ENCODE measurements around the gene ARL16. TPM values are rescaled to one million over a fixed set of nuclear protein-coding genes. Genes with fewer than 3 reads are reported as not detected.

Gene ARL16
- total RNA-seq, 5 donors from 2014 or later (not counting 1 experiment from before 2014, with no cell fraction given), result 30.9 to 51.0 (median 39.3) TPM

DNA sequence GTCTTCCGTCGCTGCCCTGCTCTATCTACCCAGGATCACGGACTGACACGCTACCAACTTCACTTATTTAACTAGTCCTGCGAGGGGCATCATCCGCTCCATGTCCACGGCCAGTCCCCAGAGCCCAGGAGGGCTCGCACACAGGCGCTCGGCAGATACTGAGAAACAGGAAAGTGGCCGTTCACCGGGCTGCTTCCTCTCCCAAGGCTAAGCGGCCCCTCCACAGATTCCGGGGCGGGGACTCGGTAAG is 17.6 kb downstream of the ARL16 start:
- WGBS (ENCODE audit: insufficient coverage), result under 1% methylated on average over 14 of the region's 16 CpGs

GRCh38 chr17:81665205-81666091 is 18.1 kb downstream of the ARL16 start:
- CTCF ChIA-PET, result no interaction called here

More for the DNA sequence above, 17.6 kb downstream of the ARL16 start:
- ChIA-PET CTCF (no interaction called here), POLR2A (interaction anchor here (0.5 to 0.6 kb wide), 2 partner anchors 475 to 615 kb away, joined by 3 to 5 read pairs; no protein-coding TSS in a partner anchor)
- H3K27me3 ChIP-seq (replicated peaks in 1 of 2; ENCODE audit: control insufficient read depth in 2 of 2, extremely low read depth in 1 of 2, insufficient read depth in 2 of 2, low read length in 1 of 2), result no peaks in the 10 kb centered on the region
- no peaks in the 10 kb centered on the region for H3K27me3 Mint-ChIP-seq
- peak in 6 of 35 experiments; percentile 13 to 49 (median 24) for DNase-seq
- ATAC-seq (replicated peaks in 1 of 4), result peak; percentile 9 to 43 (median 40)
- H3K4me1 Mint-ChIP-seq, result peaks cover 38 to 52% (median 41%) of the 10 kb centered on the region in 3 donors
- H3K36me3 Mint-ChIP-seq, result peaks cover 5% of the 10 kb centered on the region
- H3K27ac ChIP-seq (ENCODE audit: low read length), result peak overlapping the region; percentile 61
- peak overlapping the region; percentile 69 to 83 for H3K4me3 ChIP-seq (ENCODE audit: control insufficient read depth in 1 of 2, extremely low read depth in 1 of 2, low read length in 1 of 2)
- H3K36me3 ChIP-seq (ENCODE audit: control insufficient read depth in 2 of 2, extremely low read depth in 1 of 2, insufficient read depth in 1 of 2, low read length in 1 of 2), result peaks cover 4 to 32% of the 10 kb centered on the region in 2 donors
- peak overlapping the region; percentile 81 to 90 (median 85) for H3K4me3 Mint-ChIP-seq
- no peaks in the 10 kb centered on the region for H3K9me3 ChIP-seq
- H3K4me1 ChIP-seq (ENCODE audit: control insufficient read depth in 1 of 2, extremely low read depth in 1 of 2, insufficient read depth in 2 of 2, low read length in 2 of 2), result peaks cover 35 to 62% of the 10 kb centered on the region in 2 experiments
- H3K9me3 Mint-ChIP-seq, result no peaks in the 10 kb centered on the region
- H3K27ac Mint-ChIP-seq, result peak overlapping the region; percentile 90 to 92

GRCh38 chr17:81664051-81664470 is 19.5 kb downstream of the ARL16 start:
- H3K27me3 ChIP-seq (replicated peaks in 1 of 2; ENCODE audit: control insufficient read depth in 2 of 2, extremely low read depth in 1 of 2, insufficient read depth in 2 of 2, low read length in 1 of 2), result no peaks in the 10 kb centered on the region
- peak overlapping the region; percentile 31 for H3K27ac ChIP-seq (ENCODE audit: low read length)
- no peaks in the 10 kb centered on the region for H3K9me3 ChIP-seq
- H3K36me3 ChIP-seq (ENCODE audit: control insufficient read depth in 2 of 2, extremely low read depth in 1 of 2, insufficient read depth in 1 of 2, low read length in 1 of 2), result peaks cover 0 to 15% of the 10 kb centered on the region in 2 donors
- POLR2A ChIA-PET, result no interaction called here
- H3K36me3 Mint-ChIP-seq, result peaks cover 5% of the 10 kb centered on the region
- H3K27ac Mint-ChIP-seq, result peak overlapping the region in 1 of 2 donors; percentile 97
- DNase-seq (no peak), ATAC-seq (replicated peaks in 1 of 4) (no peak)
- peak overlapping the region in 1 of 3 donors; percentile 20 for H3K4me3 Mint-ChIP-seq
- WGBS (ENCODE audit: insufficient coverage), result 78% methylated on average over 6 of the region's 7 CpGs
- H3K4me1 ChIP-seq (ENCODE audit: control insufficient read depth in 1 of 2, extremely low read depth in 1 of 2, insufficient read depth in 2 of 2, low read length in 2 of 2), result peaks cover 35 to 59% of the 10 kb centered on the region in 2 experiments
- CTCF ChIA-PET, result no interaction called here
- no peak overlapping the region for H3K4me3 ChIP-seq (ENCODE audit: control insufficient read depth in 1 of 2, extremely low read depth in 1 of 2, low read length in 1 of 2)
- H3K27me3 Mint-ChIP-seq, result no peaks in the 10 kb centered on the region
- no peaks in the 10 kb centered on the region for H3K9me3 Mint-ChIP-seq
- H3K4me1 Mint-ChIP-seq, result peaks cover 38 to 52% (median 41%) of the 10 kb centered on the region in 3 donors

More at GRCh38 chr17:81665205-81666091, 18.1 kb downstream of the ARL16 start:
- ATAC-seq (replicated peaks in 1 of 4) (peak in 3 of 4 experiments; percentile 2 to 8 (median 3)), DNase-seq (peak in 14 of 35 experiments; percentile 21 to 55 (median 30))
- Mint-ChIP-seq H3K36me3 (peaks cover 5% of the 10 kb centered on the region), H3K4me1 (peaks cover 38 to 52% (median 41%) of the 10 kb centered on the region in 3 donors), H3K9me3 (no peaks in the 10 kb centered on the region), H3K27me3 (no peaks in the 10 kb centered on the region), H3K27ac (peak overlapping the region; percentile 90 to 92), H3K4me3 (peak overlapping the region; percentile 81 to 90 (median 85))
- Histone ChIP-seq H3K4me1 (ENCODE audit: control insufficient read depth in 1 of 2, extremely low read depth in 1 of 2, insufficient read depth in 2 of 2, low read length in 2 of 2) (peaks cover 35 to 62% of the 10 kb centered on the region in 2 experiments), H3K4me3 (ENCODE audit: control insufficient read depth in 1 of 2, extremely low read depth in 1 of 2, low read length in 1 of 2) (peak overlapping the region; percentile 69 to 83), H3K9me3 (no peaks in the 10 kb centered on the region), H3K27me3 (replicated peaks in 1 of 2; ENCODE audit: control insufficient read depth in 2 of 2, extremely low read depth in 1 of 2, insufficient read depth in 2 of 2, low read length in 1 of 2) (no peaks in the 10 kb centered on the region), H3K36me3 (ENCODE audit: control insufficient read depth in 2 of 2, extremely low read depth in 1 of 2, insufficient read depth in 1 of 2, low read length in 1 of 2) (peaks cover 4 to 27% of the 10 kb centered on the region in 2 donors), H3K27ac (ENCODE audit: low read length) (peak overlapping the region; percentile 61)
- WGBS (ENCODE audit: insufficient coverage), result 28% methylated on average over 22 of the region's 30 CpGs
- POLR2A ChIA-PET, result interaction anchor here (0.5 to 0.6 kb wide), 3 partner anchors 160 to 615 kb away, joined by 3 to 13 read pairs (median 5); no protein-coding TSS in a partner anchor

GRCh38 chr17:81662002-81662401 is 21.6 kb downstream of the ARL16 start:
- no peaks in the 10 kb centered on the region for H3K27me3 ChIP-seq (replicated peaks in 1 of 2; ENCODE audit: control insufficient read depth in 2 of 2, extremely low read depth in 1 of 2, insufficient read depth in 2 of 2, low read length in 1 of 2)
- DNase-seq (no peak), ATAC-seq (replicated peaks in 1 of 4) (no peak)
- H3K4me1 ChIP-seq (ENCODE audit: control insufficient read depth in 1 of 2, extremely low read depth in 1 of 2, insufficient read depth in 2 of 2, low read length in 2 of 2), result peaks cover 31 to 44% of the 10 kb centered on the region in 2 experiments
- no CpG with 5 or more reads among the region's 4 CpGs for WGBS (ENCODE audit: insufficient coverage)
- no peak overlapping the region for H3K4me3 ChIP-seq (ENCODE audit: control insufficient read depth in 1 of 2, extremely low read depth in 1 of 2, low read length in 1 of 2)
- no peaks in the 10 kb centered on the region for H3K9me3 Mint-ChIP-seq
- H3K36me3 Mint-ChIP-seq, result no peaks in the 10 kb centered on the region
- peak overlapping the region; percentile 67 for H3K27ac ChIP-seq (ENCODE audit: low read length)
- no peaks in the 10 kb centered on the region for H3K27me3 Mint-ChIP-seq
- H3K9me3 ChIP-seq, result no peaks in the 10 kb centered on the region
- H3K4me3 Mint-ChIP-seq, result no peak overlapping the region
- H3K4me1 Mint-ChIP-seq, result peaks cover 22 to 43% (median 33%) of the 10 kb centered on the region in 3 donors
- peaks cover 0 to 6% of the 10 kb centered on the region in 2 donors for H3K36me3 ChIP-seq (ENCODE audit: control insufficient read depth in 2 of 2, extremely low read depth in 1 of 2, insufficient read depth in 1 of 2, low read length in 1 of 2)
- CTCF ChIA-PET, result no interaction called here
- peak overlapping the region; percentile 31 to 97 for H3K27ac Mint-ChIP-seq
- POLR2A ChIA-PET, result no interaction called here

- H3K27ac Mint-ChIP-seq, result peak overlapping the region in 1 of 2 donors; percentile 69
- no peak overlapping the region for H3K4me3 Mint-ChIP-seq
- DNase-seq (no peak), ATAC-seq (replicated peaks in 1 of 4) (no peak)
- H3K9me3 ChIP-seq, result no peaks in the 10 kb centered on the region
- H3K4me1 ChIP-seq (ENCODE audit: control insufficient read depth in 1 of 2, extremely low read depth in 1 of 2, insufficient read depth in 2 of 2, low read length in 2 of 2), result peaks cover 26 to 45% of the 10 kb centered on the region in 2 experiments
- H3K27ac ChIP-seq (ENCODE audit: low read length), result no peak overlapping the region
- no peaks in the 10 kb centered on the region for H3K9me3 Mint-ChIP-seq
- ChIA-PET POLR2A (no interaction called here), CTCF (interaction anchor here in 1 of 2 donors (0.7 kb wide), 1 partner anchor 23 kb away, joined by 3 read pairs; the partner anchor contains the start of genes ARL16 and HGS)
- no peak overlapping the region for H3K4me3 ChIP-seq (ENCODE audit: control insufficient read depth in 1 of 2, extremely low read depth in 1 of 2, low read length in 1 of 2)
- no peaks in the 10 kb centered on the region for H3K36me3 Mint-ChIP-seq
- H3K27me3 Mint-ChIP-seq, result no peaks in the 10 kb centered on the region
- 93% methylated on average over 7 of the region's 9 CpGs for WGBS (ENCODE audit: insufficient coverage)
- peaks cover 0 to 9% of the 10 kb centered on the region in 2 experiments for H3K27me3 ChIP-seq (replicated peaks in 1 of 2; ENCODE audit: control insufficient read depth in 2 of 2, extremely low read depth in 1 of 2, insufficient read depth in 2 of 2, low read length in 1 of 2)
- peaks cover 0 to 6% of the 10 kb centered on the region in 2 donors for H3K36me3 ChIP-seq (ENCODE audit: control insufficient read depth in 2 of 2, extremely low read depth in 1 of 2, insufficient read depth in 1 of 2, low read length in 1 of 2)
- peaks cover 14 to 37% (median 25%) of the 10 kb centered on the region in 3 donors for H3K4me1 Mint-ChIP-seq
These were observed 23.2 kb downstream of the ARL16 start for GRCh38 chr17:81660441-81660840.

- no peaks in the 10 kb centered on the region for H3K9me3 ChIP-seq
- ATAC-seq (replicated peaks in 1 of 4), result no peak
- 100% methylated on average over 4 of the region's 5 CpGs for WGBS (ENCODE audit: insufficient coverage)
- DNase-seq, result no peak
- no peaks in the 10 kb centered on the region for H3K36me3 Mint-ChIP-seq
- H3K4me1 Mint-ChIP-seq, result peaks cover 10 to 25% (median 22%) of the 10 kb centered on the region in 3 donors
- H3K27ac ChIP-seq (ENCODE audit: low read length), result no peak overlapping the region
- no peak overlapping the region for H3K4me3 ChIP-seq (ENCODE audit: control insufficient read depth in 1 of 2, extremely low read depth in 1 of 2, low read length in 1 of 2)
- H3K36me3 ChIP-seq (ENCODE audit: control insufficient read depth in 2 of 2, extremely low read depth in 1 of 2, insufficient read depth in 1 of 2, low read length in 1 of 2), result no peaks in the 10 kb centered on the region
- no peak overlapping the region for H3K27ac Mint-ChIP-seq
- ChIA-PET CTCF (no interaction called here), POLR2A (no interaction called here)
- no peaks in the 10 kb centered on the region for H3K9me3 Mint-ChIP-seq
- H3K4me1 ChIP-seq (ENCODE audit: control insufficient read depth in 1 of 2, extremely low read depth in 1 of 2, insufficient read depth in 2 of 2, low read length in 2 of 2), result peaks cover 21 to 32% of the 10 kb centered on the region in 2 experiments
- H3K27me3 Mint-ChIP-seq, result peaks cover 0 to 2% of the 10 kb centered on the region in 2 donors
- peaks cover 0 to 21% of the 10 kb centered on the region in 2 experiments for H3K27me3 ChIP-seq (replicated peaks in 1 of 2; ENCODE audit: control insufficient read depth in 2 of 2, extremely low read depth in 1 of 2, insufficient read depth in 2 of 2, low read length in 1 of 2)
- no peak overlapping the region for H3K4me3 Mint-ChIP-seq
These were observed 24.6 kb downstream of the ARL16 start for GRCh38 chr17:81659038-81659437.
